ENCODE data around the gene MTA3. TPM values are rescaled to one million over a fixed set of nuclear protein-coding genes. Genes with fewer than 3 reads are reported as not detected.

Gene MTA3
- total RNA-seq, 2 experiments from 2014 or later, result 27.0 to 30.9 TPM

DNA sequence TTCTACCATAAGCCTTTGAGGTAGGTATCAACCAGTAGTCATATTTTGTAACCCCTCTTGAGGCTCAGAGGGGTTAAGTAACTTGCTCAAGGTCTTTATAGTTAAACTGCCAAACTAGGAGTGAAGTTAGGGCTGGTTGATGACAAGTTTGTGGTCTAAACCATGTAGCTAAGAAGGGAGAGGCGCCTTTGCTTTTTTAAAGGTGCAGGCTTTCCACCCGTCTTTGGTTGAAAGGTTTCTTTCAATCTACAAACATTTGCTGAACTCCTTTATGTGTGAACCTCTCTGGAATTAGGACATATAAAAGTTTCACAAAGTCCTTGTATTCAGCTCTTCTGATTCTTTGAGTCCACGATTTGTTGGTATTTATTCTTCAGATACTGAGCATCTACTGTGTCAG is 2.4 kb upstream of the MTA3 start:
- H3K27ac ChIP-seq (ENCODE audit: low read depth in 1 of 2, low read length in 2 of 2), result no peak overlapping the region
- peak overlapping the region; percentile 88 for H3K4me3 Mint-ChIP-seq
- ChIA-PET POLR2A (interaction anchor here (0.7 to 1.9 kb wide), 4 partner anchors 80 to 724 kb away, joined by 3 to 7 read pairs (median 3); no protein-coding TSS in a partner anchor), CTCF (no interaction called here)
- peak overlapping the region; percentile 89 for H3K27ac Mint-ChIP-seq
- peaks cover 32% of the 10 kb centered on the region for H3K4me1 Mint-ChIP-seq (ENCODE audit: low read depth)
- no peaks in the 10 kb centered on the region for H3K27me3 Mint-ChIP-seq
- H3K4me3 ChIP-seq (ENCODE audit: low read length), result no peak overlapping the region
- H3K9me3 Mint-ChIP-seq, result no peaks in the 10 kb centered on the region
- DNase-seq, result peak in 3 of 14 experiments; percentile 11 to 41 (median 37)
- H3K36me3 Mint-ChIP-seq (ENCODE audit: low read depth), result peaks cover 10% of the 10 kb centered on the region
- no peaks in the 10 kb centered on the region for H3K36me3 ChIP-seq (ENCODE audit: insufficient read depth, low read length)
- no peaks in the 10 kb centered on the region for H3K27me3 ChIP-seq (ENCODE audit: control insufficient read depth in 1 of 2, insufficient read depth in 2 of 2, low read length in 2 of 2)
- intact Hi-C loops (cut with DNase I, micrococcal nuclease), result loop anchor here (5.0 to 10.0 kb wide), 4 partner anchors 71 to 96 kb away; partner anchors contain the start of gene KCNG3 (in 2 of the 2)
- no peaks in the 10 kb centered on the region for H3K9me3 ChIP-seq (ENCODE audit: control insufficient read depth in 1 of 2, insufficient read depth in 1 of 2, low read length in 2 of 2)
- peaks cover 12% of the 10 kb centered on the region for H3K4me1 ChIP-seq (ENCODE audit: insufficient read depth, low read length)
- TF ChIP-seq, protein P1, sequence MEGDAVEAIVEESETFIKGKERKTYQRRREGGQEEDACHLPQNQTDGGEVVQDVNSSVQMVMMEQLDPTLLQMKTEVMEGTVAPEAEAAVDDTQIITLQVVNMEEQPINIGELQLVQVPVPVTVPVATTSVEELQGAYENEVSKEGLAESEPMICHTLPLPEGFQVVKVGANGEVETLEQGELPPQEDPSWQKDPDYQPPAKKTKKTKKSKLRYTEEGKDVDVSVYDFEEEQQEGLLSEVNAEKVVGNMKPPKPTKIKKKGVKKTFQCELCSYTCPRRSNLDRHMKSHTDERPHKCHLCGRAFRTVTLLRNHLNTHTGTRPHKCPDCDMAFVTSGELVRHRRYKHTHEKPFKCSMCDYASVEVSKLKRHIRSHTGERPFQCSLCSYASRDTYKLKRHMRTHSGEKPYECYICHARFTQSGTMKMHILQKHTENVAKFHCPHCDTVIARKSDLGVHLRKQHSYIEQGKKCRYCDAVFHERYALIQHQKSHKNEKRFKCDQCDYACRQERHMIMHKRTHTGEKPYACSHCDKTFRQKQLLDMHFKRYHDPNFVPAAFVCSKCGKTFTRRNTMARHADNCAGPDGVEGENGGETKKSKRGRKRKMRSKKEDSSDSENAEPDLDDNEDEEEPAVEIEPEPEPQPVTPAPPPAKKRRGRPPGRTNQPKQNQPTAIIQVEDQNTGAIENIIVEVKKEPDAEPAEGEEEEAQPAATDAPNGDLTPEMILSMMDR (IDR thresholded peaks at IDR 0.05), result no peak
- ATAC-seq (ENCODE audit: poor library complexity), result peak; percentile 73

DNA sequence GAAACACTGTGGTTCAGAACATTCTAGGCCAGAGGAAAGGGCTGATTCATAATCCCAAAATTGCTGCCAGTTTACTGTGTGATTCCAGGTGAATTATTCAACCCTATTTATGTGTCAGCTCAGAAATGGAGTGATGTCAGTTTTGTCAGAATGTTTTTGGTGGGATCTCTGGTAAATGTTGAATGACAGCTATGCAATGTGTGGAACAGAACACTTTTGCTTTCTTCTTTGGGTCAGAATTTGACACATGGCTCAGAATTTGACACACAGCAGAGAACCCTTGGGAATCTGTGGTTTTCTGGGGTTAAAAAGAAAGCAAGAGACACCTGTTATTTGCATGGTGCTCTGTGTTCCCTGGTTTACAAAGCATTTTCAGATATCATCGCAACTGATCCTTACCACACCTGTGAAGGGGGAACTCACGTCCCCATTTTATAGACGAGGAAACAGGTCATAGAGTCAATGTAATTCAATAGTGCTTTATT is 1.6 kb upstream of the MTA3 start:
- H3K27ac Mint-ChIP-seq, result peak overlapping the region; percentile 89
- H3K27me3 Mint-ChIP-seq, result no peaks in the 10 kb centered on the region
- H3K9me3 Mint-ChIP-seq, result no peaks in the 10 kb centered on the region
- Histone ChIP-seq H3K4me3 (ENCODE audit: low read length) (no peak overlapping the region), H3K27me3 (ENCODE audit: control insufficient read depth in 1 of 2, insufficient read depth in 2 of 2, low read length in 2 of 2) (no peaks in the 10 kb centered on the region), H3K4me1 (ENCODE audit: insufficient read depth, low read length) (peaks cover 12% of the 10 kb centered on the region), H3K9me3 (ENCODE audit: control insufficient read depth in 1 of 2, insufficient read depth in 1 of 2, low read length in 2 of 2) (no peaks in the 10 kb centered on the region), H3K27ac (ENCODE audit: low read depth in 1 of 2, low read length in 2 of 2) (no peak overlapping the region), H3K36me3 (ENCODE audit: insufficient read depth, low read length) (no peaks in the 10 kb centered on the region)
- TF ChIP-seq, protein P1 (IDR thresholded peaks at IDR 0.05), result no peak
- POLR2A ChIA-PET, result interaction anchor here (0.6 to 1.9 kb wide), 4 partner anchors 14 to 244 kb away, joined by 3 to 7 read pairs (median 3); no protein-coding TSS in a partner anchor
- DNase-seq (no peak), ATAC-seq (ENCODE audit: poor library complexity) (no peak)
- H3K36me3 Mint-ChIP-seq (ENCODE audit: low read depth), result peaks cover 10% of the 10 kb centered on the region
- peak overlapping the region; percentile 88 for H3K4me3 Mint-ChIP-seq
- CTCF ChIA-PET, result no interaction called here
- peaks cover 32% of the 10 kb centered on the region for H3K4me1 Mint-ChIP-seq (ENCODE audit: low read depth)
- intact Hi-C loops (cut with DNase I, micrococcal nuclease), result loop anchor here (5.0 to 10.0 kb wide), 4 partner anchors 72 to 95 kb away; partner anchors contain the start of gene KCNG3 (in 2 of the 2)

DNA sequence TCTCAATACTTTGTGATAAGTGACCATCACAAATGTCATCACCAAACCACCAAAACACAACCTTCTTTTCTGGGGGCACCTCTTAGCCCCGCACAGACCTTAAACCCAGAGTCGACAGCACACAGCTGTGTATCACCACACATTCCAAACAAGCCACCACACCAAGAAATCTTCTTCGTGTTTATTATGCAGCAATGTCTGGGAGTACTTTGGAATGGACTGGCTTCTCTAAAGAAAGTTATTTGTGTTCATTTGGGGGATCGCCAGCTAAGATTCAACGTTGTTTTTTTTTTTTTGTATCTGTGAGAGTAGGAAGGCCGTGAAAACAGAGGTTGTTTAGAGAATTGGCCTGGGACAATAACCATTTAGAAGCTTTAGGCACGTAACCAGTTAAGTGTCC is 1.1 kb upstream of the MTA3 start:
- Mint-ChIP-seq H3K4me3 (peak overlapping the region; percentile 88), H3K27me3 (no peaks in the 10 kb centered on the region), H3K4me1 (ENCODE audit: low read depth) (peaks cover 35% of the 10 kb centered on the region), H3K36me3 (ENCODE audit: low read depth) (peaks cover 12% of the 10 kb centered on the region), H3K9me3 (no peaks in the 10 kb centered on the region), H3K27ac (peak overlapping the region; percentile 89)
- no peak for ATAC-seq (ENCODE audit: poor library complexity)
- intact Hi-C loops (cut with DNase I, micrococcal nuclease), result loop anchor here (5.0 to 10.0 kb wide), 4 partner anchors 73 to 95 kb away; partner anchors contain the start of gene KCNG3 (in 2 of the 2)
- CTCF ChIA-PET, result no interaction called here
- no peaks in the 10 kb centered on the region for H3K27me3 ChIP-seq (ENCODE audit: control insufficient read depth in 1 of 2, insufficient read depth in 2 of 2, low read length in 2 of 2)
- no peaks in the 10 kb centered on the region for H3K36me3 ChIP-seq (ENCODE audit: insufficient read depth, low read length)
- H3K4me3 ChIP-seq (ENCODE audit: low read length), result no peak overlapping the region
- peaks cover 12% of the 10 kb centered on the region for H3K4me1 ChIP-seq (ENCODE audit: insufficient read depth, low read length)
- no peak overlapping the region for H3K27ac ChIP-seq (ENCODE audit: low read depth in 1 of 2, low read length in 2 of 2)
- no peak for DNase-seq
- TF ChIP-seq, protein P1 (IDR thresholded peaks at IDR 0.05), result no peak
- no peaks in the 10 kb centered on the region for H3K9me3 ChIP-seq (ENCODE audit: control insufficient read depth in 1 of 2, insufficient read depth in 1 of 2, low read length in 2 of 2)
- POLR2A ChIA-PET, result interaction anchor here (0.6 to 1.9 kb wide), 2 partner anchors 36 to 243 kb away, joined by 3 to 7 read pairs; no protein-coding TSS in a partner anchor
